ENCODE measurements around the gene ULBP3.

ULBP3 gene

DNA sequence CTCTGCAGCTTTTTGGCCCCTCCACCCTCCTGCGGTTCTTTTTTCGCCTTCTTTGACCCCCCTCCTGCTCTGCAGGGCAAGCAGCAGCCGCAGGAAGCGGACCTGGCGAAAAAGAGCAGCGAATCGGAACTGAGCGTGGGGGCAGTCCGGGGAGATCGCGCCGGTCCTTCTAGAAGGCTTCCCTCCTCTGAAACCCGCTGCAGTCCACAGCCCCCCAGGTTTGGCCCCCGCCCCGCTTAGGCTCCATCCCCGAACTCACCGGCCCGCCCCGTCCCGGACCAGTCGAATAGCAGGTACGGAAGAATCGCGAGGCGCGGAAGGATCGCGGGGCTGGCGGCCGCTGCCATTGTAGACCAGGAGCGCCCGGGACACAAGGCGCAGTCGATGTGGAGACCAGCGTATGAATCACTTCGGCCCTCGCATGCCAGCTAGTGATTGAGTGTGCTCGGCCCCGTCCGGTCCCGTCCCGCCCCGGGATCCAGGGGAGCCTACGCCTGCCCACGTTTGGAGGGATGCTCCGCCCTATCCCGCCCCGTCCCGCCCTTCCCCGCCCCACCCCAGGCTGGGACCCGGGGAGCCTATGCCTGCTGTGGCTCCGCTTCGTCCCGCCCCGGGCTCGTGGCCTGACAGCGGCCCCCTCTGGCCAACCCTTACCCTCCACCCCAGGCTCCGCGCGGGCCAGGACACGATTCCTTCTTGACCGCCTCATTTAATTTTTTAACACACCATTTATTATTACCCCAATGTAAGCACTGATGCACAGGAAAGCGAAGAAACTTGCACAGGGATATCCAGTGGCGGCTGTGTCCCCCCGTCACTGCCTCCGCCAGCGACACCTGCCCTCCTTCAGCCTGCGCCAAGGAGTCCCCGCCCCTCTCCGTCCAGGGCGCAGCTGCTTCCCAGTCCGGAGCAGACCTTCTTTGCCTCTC, at the start of gene ULBP3:
TSS of gene ULBP3 (minus strand) at position 402 of the 929 bp plus-strand sequence. CDS start at position 347, 55 bp downstream.
- Histone ChIP-seq H4K20me1 (ENCODE audit: insufficient read depth, low read length) (no peaks in the 10 kb centered on the region), H3K9me3 (ENCODE audit: insufficient read depth, low read length) (no peaks in the 10 kb centered on the region), H2AFZ (ENCODE audit: low read depth, low read length) (peak within 1 kb of the TSS; percentile 82; the same call in 1 of the 2 replicates), H3K36me3 (replicated peaks; ENCODE audit: low read depth, low read length) (no peaks in the 10 kb centered on the region), H3K9ac (ENCODE audit: low read length) (peak within 1 kb of the TSS; percentile 61), H3K4me1 (ENCODE audit: low read length) (peaks cover 8% of the 10 kb centered on the region), H3K27me3 (ENCODE audit: low read depth, low read length) (0 out of 2 replicates have a peak, but pooled peaks cover 3% of the 10 kb centered on the region), H3K4me2 (ENCODE audit: low read length) (peak within 1 kb of the TSS; percentile 83), H3K27ac (ENCODE audit: low read length) (no peak within 1 kb of the TSS), H3K4me3 (ENCODE audit: low read length) (peak within 1 kb of the TSS; percentile 86), H3K79me2 (ENCODE audit: low read length) (no peaks in the 10 kb centered on the region)
- TF ChIP-seq, protein P1, sequence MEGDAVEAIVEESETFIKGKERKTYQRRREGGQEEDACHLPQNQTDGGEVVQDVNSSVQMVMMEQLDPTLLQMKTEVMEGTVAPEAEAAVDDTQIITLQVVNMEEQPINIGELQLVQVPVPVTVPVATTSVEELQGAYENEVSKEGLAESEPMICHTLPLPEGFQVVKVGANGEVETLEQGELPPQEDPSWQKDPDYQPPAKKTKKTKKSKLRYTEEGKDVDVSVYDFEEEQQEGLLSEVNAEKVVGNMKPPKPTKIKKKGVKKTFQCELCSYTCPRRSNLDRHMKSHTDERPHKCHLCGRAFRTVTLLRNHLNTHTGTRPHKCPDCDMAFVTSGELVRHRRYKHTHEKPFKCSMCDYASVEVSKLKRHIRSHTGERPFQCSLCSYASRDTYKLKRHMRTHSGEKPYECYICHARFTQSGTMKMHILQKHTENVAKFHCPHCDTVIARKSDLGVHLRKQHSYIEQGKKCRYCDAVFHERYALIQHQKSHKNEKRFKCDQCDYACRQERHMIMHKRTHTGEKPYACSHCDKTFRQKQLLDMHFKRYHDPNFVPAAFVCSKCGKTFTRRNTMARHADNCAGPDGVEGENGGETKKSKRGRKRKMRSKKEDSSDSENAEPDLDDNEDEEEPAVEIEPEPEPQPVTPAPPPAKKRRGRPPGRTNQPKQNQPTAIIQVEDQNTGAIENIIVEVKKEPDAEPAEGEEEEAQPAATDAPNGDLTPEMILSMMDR (IDR thresholded peaks at IDR 0.05; ENCODE audit: low read depth, low read length) = peak; percentile 62
- no peak for TF ChIP-seq EZH2phosphoT487 (IDR thresholded peaks at IDR 0.05; ENCODE audit: low read depth)

DNA sequence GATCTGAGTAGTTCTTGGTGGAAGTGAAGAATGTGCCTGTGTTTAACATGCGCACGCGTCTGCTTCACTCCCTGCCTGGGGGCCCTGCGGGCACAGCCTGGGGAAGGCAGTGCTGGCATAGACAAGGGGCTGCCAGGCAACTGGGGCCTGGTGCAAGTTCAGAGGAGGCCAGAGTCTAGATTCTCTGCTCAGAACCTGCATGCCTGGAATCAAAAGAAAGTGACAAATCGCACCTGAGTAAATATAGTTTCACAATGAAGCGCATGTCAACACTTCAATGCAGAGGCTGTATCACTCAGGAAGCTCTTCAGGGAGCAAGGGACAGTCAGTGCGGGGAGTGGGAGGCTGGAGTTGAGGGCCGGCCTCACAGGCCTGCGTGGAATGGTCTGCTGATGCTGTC, 49.7 kb upstream of the ULBP3 start:
- no peaks in the 10 kb centered on the region for H3K36me3 ChIP-seq (replicated peaks; ENCODE audit: low read depth, low read length)
- TF ChIP-seq, protein P1 (IDR thresholded peaks at IDR 0.05; ENCODE audit: low read depth, low read length) = no peak
- TF ChIP-seq EZH2phosphoT487 (IDR thresholded peaks at IDR 0.05; ENCODE audit: low read depth) = no peak
- H3K4me1 ChIP-seq (ENCODE audit: low read length) = no peaks in the 10 kb centered on the region
- no peak overlapping the region for H2AFZ ChIP-seq (ENCODE audit: low read depth, low read length)
- H3K4me2 ChIP-seq (ENCODE audit: low read length) = no peak overlapping the region
- no peaks in the 10 kb centered on the region for H3K79me2 ChIP-seq (ENCODE audit: low read length)
- H3K9ac ChIP-seq (ENCODE audit: low read length) = no peak overlapping the region
- H3K9me3 ChIP-seq (ENCODE audit: insufficient read depth, low read length) = no peaks in the 10 kb centered on the region
- no peak overlapping the region for H3K4me3 ChIP-seq (ENCODE audit: low read length)
- H3K27me3 ChIP-seq (ENCODE audit: low read depth, low read length) = peaks cover 6% of the 10 kb centered on the region
- H4K20me1 ChIP-seq (ENCODE audit: insufficient read depth, low read length) = no peaks in the 10 kb centered on the region
- no peak overlapping the region for H3K27ac ChIP-seq (ENCODE audit: low read length)

DNA sequence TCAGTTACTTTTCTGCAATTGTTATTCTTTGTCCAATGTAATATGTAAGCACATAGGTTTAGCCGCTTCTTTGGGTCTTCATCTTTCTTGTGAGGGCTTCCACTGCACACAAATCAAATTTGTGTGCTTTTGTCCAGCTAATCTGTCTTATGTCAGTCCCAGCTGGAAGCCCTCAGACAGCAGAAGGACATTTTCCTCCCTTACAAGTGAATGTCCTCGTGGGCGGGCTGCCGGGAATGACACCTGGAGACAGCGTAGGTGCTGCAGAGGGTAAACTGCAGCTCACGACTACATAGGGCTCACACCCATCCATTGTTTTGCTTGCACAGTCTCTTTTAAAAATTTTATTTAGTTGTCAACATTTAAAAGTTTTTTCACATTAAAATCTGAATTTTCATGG, 49.3 kb upstream of the ULBP3 start:
- no peaks in the 10 kb centered on the region for H3K79me2 ChIP-seq (ENCODE audit: low read length)
- no peaks in the 10 kb centered on the region for H3K9me3 ChIP-seq (ENCODE audit: insufficient read depth, low read length)
- no peaks in the 10 kb centered on the region for H4K20me1 ChIP-seq (ENCODE audit: insufficient read depth, low read length)
- no peak overlapping the region for H3K9ac ChIP-seq (ENCODE audit: low read length)
- H3K4me3 ChIP-seq (ENCODE audit: low read length) = no peak overlapping the region
- no peaks in the 10 kb centered on the region for H3K36me3 ChIP-seq (replicated peaks; ENCODE audit: low read depth, low read length)
- H3K27ac ChIP-seq (ENCODE audit: low read length) = no peak overlapping the region
- H3K4me2 ChIP-seq (ENCODE audit: low read length) = no peak overlapping the region
- H3K4me1 ChIP-seq (ENCODE audit: low read length) = no peaks in the 10 kb centered on the region
- TF ChIP-seq EZH2phosphoT487 (IDR thresholded peaks at IDR 0.05; ENCODE audit: low read depth) = no peak
- TF ChIP-seq, protein P1 (IDR thresholded peaks at IDR 0.05; ENCODE audit: low read depth, low read length) = no peak
- peaks cover 6% of the 10 kb centered on the region for H3K27me3 ChIP-seq (ENCODE audit: low read depth, low read length)
- H2AFZ ChIP-seq (ENCODE audit: low read depth, low read length) = no peak overlapping the region

DNA sequence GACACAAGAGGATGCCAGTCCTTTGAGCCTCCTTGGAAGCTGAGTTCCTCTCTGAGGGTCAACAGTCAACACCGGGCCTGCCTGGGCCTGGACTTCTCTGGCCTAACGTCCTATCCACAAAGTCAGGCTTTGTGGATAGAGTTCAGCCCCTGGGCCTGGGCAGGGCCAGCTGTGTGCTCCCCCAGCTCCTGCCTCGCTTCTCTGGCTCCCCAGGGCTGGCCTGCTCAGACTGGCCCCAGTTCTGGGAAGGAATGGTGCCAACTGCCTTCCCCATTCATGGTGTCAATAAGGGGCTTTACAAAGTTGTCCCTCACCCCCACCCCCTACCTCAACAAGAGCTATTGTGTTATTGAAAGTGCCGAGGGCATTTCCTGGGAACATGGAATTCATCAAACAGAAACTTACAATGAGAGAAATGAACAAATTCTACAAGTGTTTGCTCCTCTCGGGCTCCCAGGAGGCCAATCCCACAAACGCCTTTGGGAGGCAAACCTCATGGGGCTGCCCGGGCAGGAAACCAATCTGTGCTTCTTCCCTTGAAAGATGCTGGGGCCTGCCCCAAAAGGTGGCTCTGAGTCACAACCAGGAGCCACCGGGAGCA, 47.4 kb upstream of the ULBP3 start:
- H4K20me1 ChIP-seq (ENCODE audit: insufficient read depth, low read length) = no peaks in the 10 kb centered on the region
- no peak overlapping the region for H3K27ac ChIP-seq (ENCODE audit: low read length)
- TF ChIP-seq, protein P1 (IDR thresholded peaks at IDR 0.05; ENCODE audit: low read depth, low read length) = no peak
- TF ChIP-seq EZH2phosphoT487 (IDR thresholded peaks at IDR 0.05; ENCODE audit: low read depth) = no peak
- no peak overlapping the region for H3K9ac ChIP-seq (ENCODE audit: low read length)
- no peaks in the 10 kb centered on the region for H3K9me3 ChIP-seq (ENCODE audit: insufficient read depth, low read length)
- H3K4me3 ChIP-seq (ENCODE audit: low read length) = no peak overlapping the region
- no peaks in the 10 kb centered on the region for H3K36me3 ChIP-seq (replicated peaks; ENCODE audit: low read depth, low read length)
- H3K79me2 ChIP-seq (ENCODE audit: low read length) = no peaks in the 10 kb centered on the region
- H3K4me2 ChIP-seq (ENCODE audit: low read length) = no peak overlapping the region
- H3K4me1 ChIP-seq (ENCODE audit: low read length) = no peaks in the 10 kb centered on the region
- no peaks in the 10 kb centered on the region for H3K27me3 ChIP-seq (ENCODE audit: low read depth, low read length)
- H2AFZ ChIP-seq (ENCODE audit: low read depth, low read length) = no peak overlapping the region
